Left hindlimb (tissue), 1 donor: ENCODE results near the gene AGRP.
"Not testable (repeated sequence)": the region's sequence is repeated elsewhere in the genome, so short reads cannot be mapped to it uniquely, and the experiment has no call there.

Experiments used
- DNase-seq: peaks from one replicate; pipeline ENCODE4 v3.0.0-alpha.2; 2018

The AGRP gene

DNA sequence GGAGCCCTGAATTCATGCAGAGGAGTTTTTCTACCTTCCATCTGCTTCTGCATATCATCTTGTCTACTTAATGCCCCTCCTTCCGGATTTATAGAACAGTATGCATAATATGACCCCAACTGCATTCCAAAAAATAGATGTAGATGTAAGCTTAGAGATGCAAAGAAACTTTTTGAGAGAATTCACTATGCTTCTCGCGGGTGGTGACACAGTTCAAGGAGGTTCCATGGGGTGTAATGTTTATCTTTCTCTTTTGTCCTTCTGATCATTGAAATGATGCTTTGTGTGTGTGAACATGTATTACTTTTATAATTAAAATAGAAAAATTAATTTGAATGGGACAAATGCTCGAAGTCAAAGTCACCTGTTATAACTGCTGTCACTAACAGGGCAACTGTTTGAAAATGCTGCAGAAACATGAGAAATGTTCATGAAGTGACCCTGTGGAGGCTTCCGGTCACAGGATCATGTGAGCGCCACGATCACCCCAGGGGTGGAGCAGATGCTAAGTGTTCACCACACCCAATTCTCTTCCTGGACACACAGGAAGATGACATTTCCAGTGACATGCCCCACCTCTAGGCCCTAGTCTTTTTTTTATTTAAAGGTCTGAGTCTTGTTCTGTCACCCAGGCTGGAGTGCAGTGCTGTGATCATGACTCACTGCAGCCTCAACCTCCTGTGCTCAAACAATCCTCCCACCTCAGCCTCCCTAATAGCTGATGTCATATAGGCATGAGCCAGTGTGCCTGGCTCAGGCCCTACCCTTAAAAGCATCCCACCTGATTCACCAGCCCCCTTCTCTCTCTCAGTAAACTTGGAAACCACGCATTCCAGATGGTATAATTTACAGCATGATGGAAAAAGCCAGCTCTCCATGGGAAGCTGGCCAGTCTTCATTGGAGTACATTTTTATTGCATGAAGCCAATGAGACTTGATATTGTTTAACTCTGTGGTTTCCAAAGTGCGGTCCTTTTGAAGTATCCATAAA, 21.0 kb upstream of the AGRP start:
- DNase-seq: no peak

DNA sequence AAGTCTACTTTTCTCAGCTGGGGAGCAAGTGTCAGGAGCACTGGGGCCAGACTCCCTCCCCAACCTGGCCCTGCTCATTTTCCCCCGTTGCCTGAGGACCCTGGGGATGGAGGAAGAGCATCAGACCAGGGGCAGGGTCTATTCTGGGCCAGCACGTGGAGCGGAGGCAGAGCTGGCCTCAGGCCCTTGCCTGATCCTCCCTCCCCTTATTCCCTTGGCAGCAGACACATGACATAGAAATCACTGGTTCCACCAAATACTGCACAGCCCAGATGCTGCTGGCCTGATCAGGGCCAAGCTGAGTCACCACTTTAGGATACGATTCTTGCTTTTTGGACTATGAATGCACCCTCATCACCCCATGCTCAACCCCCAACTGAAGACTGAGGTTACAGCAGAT, 15.8 kb upstream of the AGRP start:
- no peak for DNase-seq

DNA sequence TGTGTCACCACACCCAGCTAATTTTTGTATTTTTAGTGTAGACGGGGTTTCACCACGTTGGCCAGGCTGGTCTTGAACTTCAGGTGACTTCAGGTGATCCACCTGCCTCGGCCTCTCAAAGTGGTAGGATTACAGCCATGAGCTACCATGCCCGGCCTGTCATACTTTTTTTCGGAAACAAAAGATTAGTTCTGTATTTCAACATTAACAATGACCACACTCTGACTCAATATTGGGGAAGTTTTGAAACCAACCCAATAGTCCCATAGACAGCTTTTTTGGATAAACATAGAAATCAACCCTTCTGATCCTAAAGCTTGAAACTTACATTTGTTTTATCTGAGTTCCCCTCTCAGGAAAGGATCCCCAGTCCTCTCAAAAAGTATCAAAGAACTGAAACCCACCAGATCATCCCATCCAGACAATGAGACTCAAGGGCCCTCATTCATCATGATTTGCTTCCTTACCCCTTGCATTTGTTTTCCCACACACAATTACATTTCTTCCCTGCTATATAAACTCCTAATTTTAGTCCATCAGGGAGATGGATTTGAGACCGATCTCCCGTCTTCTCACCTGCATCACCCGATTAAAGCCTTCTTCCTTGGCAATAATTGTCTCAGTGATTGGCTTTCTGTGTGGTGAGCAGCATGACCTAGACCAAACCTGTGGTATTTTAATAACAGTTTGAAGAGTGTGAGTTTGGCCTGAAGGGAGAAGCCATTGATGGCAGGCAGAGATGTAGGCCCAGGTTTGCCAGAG, 7.2 kb upstream of the AGRP start:
- DNase-seq: no peak

DNA sequence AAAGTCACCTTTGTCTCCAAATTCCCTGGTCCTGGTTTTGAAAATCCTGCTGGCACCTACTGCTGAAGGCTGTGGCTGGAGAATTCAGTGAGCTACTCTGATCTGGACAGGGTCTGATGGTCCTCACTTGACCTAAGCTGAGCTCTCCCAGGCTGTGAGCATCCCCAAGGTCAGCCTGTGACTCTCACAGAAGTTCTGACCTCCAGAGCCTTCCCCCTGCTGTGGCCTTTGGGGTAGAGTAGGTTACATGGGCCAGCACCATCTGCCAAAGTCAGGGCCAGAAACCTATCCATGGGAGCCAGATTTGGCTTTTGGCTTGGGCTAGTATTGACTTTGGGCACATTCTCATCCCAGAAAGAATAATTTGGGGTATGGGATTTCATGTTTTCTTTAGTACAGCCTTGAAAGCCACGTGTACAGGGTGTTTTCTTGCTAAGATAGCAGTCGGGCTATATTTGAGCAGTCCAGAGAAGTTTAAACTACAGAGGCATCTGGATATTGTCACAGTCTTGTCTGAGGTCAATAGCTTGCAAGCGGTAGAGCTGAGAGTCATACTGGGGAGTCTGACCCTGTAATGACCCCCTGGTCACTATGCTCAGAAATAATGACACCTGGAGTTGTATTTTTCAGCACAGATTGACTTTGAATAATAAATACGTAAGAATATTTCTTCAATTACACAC, 6.2 kb upstream of the AGRP start:
- no peak for DNase-seq

DNA sequence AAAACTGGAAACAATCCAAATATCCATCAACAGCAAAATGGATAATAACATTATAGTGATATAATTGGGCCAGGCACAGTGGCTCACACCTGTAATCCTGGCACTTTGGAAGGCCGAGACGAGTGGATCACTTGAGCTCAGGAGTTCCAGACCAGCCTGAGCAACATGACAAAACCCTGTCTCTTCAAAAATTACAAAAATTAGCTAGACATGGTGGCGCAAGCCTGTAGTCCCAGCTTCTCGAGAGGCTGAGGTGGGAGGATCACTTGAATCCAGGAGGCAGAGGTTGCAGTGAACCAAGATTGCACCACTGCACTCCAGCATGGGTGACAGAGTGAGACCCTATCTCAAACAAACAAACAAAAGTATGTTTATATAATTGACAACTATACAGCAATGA, 4.2 kb upstream of the AGRP start:
- DNase-seq: not testable (repeated sequence)

DNA sequence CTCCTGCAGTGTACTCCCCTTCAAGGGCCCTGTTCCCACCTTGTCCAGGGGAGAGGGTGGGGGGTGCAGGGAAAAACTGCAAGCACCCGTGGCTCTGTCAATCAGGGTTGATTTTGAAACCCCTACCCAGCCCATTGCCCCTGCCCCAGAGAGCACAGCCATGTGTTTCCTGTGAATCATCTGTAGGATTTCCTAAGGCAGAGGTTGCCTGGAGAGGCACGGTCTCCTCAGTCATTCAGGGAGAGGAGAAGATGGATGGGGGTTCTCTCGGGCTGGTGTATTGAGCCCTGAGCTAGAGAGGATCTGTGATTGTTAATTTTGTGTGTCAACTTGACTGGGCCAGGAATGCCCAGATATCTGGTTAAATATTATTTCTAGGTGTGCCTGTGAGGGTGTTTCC, 3.5 kb upstream of the AGRP start:
- DNase-seq: no peak

DNA sequence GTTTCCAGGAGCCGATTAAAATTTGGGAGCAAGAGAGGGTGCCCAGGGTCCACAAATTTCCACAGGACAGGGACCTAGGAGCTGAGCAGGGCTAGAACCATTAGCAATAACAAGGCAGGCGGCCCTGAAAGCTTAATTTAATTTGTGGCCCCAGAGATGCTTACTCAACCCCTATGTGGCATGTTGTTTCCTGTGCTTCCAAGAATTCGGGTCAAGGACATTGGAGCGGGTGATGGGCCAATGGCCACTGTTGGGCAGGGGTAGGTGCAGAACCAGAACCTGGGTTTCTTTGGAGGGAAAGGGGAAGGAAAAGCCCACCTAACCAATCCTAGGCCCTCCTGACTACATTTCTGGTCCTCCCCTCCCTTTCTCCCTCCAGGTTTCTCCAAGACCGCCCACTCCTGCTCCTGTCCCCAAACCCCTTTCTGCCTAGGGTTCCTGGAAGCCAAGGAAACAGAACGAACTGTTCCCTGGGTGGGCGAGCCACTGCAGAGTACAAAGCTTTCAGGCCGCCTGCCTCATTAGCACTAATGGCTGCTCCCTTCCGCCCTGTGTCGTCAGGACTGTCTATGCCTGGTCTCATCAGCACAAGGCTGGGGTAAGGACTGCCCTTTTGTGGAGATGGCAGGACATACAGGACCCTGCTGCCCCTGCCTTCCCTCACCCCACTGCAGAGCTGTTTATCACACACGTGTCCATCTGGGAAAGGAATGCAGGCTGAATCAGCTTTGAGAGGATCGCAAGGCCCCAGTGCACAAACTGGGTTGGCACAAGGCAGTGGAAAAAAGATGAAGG, 581 bp upstream of the AGRP start:
- no peak for DNase-seq

DNA sequence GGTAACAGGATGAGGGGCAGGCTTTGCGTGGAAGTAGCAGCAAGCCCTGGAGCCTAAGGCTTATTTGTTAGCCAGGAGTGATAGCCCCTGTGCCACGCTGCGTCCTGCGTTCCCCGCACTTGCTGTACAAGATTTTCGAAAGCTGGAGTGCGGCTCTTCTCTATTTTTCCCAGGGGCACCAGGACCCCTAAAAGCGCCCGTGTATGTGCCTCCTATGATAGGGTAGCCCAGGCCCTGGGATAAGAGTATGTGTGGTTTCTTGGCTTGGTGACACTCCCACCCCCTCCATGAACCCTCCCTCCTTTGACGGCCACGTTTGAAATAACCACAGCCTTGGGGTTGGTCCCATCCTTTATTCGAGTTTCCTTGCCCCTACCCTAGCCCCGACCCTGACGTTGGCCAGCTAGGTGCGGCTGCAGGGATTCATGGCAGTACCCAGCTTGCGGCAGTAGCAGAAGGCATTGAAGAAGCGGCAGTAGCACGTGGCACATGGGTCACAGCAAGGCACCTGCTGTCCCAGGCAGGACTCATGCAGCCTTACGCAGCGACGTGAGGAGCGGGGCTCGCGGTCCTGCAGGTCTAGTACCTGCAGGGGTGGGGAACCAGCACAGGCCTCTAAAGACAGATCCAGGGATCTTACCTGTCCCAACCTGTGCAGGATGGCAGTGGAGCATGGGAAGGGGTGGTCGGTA, 968 bp downstream of the AGRP start:
- no peak for DNase-seq

DNA sequence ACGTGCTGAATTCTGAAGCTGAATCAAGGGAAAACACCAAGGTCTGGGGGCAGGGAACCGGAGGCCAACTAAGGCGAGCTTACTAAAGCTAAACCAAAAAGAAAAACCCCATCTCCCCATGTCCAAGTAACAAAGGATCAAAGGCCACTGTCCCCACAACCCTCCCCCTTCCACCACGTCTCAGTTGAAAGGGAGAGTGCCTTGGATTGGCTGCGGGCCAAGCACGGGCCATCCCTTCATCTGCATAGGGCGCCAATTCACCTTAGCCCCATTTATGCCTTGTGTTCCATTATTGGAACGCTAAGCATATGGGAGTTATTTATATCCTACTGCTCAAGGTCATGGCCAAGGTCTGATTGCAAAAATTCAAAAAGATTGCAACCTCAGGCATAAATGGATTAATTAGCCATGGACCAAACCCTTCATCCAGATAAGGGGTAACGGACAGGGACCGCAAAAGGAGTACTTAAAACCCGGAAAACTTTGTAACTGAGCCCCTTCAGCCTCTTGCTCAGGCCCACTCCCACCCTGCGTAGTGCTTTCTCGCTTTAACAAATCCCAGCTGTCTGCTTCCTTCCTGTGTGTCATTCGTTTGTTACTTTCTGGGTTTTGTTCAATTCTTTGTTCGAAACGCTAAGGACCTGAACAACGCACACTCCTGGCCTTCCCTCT, 1.6 kb downstream of the AGRP start:
- DNase-seq: no peak

DNA sequence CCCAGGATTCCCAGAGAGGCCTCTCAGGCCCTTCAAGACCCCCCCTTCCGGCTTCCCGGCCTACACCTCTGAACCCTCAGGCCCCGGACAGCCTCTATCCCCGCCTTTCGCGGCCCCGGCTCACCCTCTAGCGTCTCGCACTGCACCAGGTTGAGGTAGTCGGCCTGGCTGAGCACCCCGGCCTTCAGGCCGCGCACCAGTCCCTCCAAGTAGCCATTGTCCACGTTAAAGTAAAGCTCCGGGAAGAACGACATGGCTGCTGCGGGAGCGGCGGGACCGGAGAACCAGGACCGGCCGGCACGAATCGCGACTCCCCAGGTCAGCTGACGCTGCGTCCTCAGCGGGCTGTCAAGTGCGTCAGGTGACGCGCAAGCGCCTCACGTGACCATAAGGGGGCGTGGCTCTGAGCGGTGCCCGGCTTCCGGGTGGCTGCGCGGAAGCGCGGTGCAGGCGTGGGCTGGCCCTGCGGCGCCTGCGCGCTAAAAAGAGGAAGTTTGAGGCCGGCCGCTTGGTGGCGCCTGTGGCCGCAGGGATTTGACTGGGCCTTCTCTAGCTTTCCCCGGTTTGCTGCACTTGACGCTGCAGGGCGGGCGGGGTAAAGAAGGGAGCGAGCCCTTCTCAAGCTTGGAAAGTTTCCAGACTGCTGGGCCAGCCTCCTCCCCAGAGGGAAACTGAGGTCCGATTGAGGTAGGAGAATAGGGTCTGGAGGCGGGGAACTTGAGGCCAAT, 2.4 kb downstream of the AGRP start, which contains the start of gene ATP6V0D1:
Gene ATP6V0D1 (minus strand): TSS at position 325 of the 728 bp plus-strand sequence. CDS start 71 bp downstream, at position 254.
- peak; percentile 98 for DNase-seq

DNA sequence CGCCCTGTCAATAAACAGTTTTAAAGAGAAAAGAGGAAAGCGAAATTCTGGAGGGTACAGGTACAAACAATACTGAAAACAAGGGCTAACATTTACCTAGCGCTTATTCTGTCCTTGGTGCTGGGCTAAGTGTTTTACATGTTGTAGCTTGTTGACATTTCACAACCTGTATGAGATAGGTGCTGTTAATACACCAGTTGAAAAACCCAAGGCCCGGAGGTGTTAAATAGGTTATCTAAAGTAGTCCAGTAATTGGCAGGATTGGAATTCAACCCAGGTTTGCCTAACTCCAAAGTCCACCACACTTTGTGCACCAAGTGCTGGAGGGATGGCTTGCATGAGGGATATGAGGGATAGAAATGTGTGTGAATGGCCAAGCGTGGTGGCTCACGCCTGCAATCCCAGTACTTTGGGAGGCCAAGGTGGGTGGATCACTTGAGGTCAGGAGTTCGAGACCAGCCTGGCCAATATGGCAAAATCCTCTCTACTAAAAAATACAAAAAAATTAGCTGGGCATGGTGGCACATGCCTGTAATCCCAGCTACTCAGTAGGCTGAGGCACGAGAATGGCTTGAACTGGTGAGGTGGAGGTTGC, 5.3 kb downstream of the AGRP start:
- DNase-seq: no peak

DNA sequence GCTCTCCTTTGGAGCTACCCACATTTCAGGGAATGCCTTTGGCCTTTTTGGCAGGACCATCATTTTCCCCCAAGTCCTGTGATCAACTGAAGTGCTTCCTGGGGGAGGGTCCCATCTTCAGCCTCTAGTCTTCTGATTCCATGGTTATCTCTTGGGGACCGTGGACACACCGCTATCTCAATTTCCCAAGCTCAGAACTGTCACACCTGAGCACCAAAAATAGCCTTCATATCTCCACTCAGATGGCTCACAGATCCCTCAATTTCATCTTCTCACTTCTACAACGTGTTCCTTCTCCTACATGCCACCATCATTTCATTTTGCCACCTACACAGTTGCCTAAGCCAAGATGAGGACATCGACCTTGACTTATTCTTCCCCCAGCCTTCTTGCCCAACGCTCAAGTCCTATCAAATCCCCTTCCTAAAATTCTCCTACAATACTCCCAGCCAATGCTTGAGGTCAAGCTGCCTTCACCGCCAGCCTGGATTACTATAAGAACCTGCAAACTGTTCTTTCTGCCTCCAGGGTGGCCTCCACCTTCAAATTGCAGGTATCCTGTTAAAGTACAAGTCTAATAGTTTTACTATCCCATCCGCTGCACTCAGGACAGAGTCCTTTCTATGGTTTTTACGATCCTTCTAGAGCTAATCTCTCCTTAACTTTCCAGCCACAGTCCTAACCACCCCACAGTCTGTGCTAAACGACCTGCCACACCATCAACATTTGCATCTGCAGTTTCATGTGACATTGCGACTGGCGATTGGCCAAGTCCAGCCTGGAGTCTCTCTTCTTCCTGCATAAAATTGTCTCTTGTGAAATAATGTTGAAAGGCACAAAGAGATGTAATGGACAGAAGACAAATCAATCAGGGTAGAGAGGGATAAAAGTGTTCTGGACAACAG, 8.5 kb downstream of the AGRP start:
- DNase-seq: no peak

DNA sequence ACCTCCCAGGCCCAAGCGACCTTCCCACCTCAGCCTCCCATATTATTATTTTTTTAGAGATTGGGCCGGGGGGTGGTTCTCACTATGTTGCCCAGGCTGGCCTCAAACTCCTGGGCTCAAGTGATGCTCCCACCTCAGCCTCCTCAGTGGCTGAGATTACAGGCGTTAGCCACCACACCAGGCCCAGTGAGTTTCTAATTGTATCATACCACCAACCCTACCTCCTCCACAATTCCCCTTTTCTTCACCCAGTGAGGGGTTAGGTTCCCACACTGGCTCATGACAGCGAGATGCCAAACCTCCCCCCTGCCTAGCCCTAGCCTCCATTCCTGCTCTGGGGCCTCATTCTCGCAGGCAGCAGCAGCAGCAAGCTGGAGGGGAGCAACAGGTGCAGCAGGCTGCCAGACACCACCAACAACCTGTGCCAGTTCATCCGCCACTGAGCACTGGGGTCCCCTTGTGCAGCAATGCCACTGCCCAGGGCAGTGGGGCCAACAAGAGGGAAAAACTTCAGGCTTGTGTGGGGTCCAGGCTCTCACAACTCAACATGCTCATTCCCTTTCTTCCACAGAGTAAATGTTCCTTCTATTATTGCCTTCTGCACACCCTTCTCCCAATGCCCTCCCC, 11.5 kb downstream of the AGRP start:
- no peak for DNase-seq

DNA sequence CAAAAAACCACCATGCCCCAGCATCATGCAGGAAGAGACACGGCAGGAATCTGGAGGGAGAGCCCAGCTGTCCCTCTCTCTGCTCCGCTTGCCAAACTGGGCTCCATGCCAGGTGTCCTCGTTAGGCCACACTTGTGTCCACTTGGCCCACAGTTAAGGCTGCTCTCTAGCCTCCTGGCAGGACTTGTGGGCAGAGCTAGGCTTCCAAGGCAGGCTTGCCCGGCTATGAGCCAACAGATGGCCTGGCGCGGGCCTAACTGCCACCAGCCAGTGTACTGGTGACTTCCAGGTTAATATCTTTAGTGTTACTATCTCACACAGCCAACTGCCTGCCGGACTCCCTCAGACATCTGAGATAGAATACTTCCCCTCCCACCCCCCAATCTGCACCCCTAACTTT, 13.0 kb downstream of the AGRP start:
- DNase-seq: peak; percentile 60

DNA sequence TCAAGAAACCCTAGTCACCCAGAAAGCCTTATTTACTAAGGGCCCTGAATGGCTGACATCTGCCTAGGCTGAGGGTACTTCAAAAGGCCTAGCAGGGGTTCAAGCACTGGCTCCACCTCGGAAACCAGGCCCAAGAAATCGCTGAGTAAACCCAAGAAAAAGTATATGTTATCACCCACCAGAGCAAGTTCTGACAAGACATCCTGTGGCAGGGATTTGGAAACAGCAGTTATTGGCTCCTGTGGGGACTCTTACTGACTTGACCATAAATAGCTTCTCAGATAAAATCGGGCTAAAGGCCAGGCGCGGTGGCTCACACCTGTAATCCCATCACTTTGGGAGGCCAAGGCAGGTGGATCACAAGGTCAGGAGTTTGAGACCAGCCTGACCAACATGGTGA, 14.6 kb downstream of the AGRP start:
- no peak for DNase-seq

DNA sequence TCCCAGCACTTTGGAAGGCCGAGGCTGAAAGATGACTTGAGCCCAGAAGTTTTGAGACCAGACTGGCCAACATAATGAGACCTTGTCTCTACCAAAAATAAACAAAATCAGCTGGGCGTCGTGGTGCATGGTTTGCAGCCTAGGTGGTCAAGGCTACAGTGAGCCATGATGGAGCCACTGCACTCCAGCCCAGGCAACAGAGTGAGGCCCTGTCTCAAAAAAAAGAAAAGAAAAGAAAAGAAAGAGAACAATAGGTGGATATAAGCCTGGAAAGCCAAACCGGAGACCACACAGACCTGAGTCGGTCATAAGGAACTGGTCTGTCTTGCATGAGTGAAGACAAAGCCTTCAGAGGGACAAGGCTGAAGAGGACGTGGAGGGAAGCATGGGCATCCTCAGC, 16.8 kb downstream of the AGRP start:
- no peak for DNase-seq

DNA sequence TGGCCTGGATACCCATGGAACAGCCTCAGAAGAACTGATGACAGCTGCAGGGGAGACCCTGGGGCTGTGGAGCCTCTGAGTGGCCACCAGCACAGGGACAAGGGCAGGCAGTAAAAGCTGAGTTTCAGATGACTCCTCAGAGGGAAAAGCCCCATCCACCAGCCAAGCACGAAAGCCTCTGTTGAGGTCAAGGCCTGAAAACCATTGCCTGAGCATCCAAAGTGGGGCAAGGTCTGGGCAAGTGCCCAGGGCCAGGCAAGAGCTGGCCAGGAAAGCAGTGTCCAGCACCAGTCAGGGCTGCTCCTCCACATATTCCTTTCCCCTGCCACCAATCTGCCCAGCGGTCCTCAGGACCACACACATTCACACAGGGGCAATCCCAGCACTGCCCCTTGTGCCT, 18.8 kb downstream of the AGRP start:
- no peak for DNase-seq

DNA sequence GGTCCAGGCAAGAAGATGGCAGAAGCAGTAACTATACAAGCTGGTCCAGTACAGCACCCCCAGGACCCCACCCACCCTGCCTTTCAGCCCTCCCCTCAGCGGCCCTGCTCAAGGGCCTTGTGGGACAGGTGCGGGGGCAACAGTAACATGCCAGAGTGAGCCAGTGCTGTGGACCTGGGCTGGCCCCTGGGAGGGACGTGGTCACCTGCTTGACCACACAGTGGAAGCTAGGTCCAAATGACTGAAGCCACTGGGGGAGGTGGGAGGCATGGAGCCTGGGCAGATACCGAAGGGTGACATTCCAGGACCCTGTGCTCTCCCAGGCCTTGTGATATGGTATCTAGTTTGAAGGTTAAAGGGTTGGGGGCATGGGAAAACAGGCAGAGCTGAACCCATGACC, 19.7 kb downstream of the AGRP start:
- no peak for DNase-seq

DNA sequence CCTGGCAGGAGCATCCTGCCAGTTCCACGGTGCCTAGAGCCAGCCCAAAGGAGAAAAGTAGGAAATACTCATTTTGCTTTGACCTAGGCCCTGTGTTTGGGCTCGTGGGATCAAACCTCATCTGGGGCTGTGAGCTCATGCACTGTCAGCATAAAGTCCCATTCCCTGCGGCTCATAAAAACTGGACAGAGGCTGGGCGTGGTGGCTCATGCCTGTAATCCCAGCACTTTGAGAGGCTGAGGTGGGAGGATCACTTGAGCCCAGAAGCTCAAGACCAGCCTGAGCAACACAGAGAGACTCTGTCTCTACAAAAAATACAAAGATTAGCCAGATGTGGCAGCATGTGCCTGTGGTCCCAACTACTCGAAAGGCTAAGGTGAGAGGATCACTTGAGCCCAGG, 20.3 kb downstream of the AGRP start:
- no peak for DNase-seq
